ENCODE data around the gene CNTD1. TPM values are rescaled to one million over a fixed set of nuclear protein-coding genes. Genes with fewer than 3 reads are reported as not detected.
"Not testable (repeated sequence)": the region's sequence is repeated elsewhere in the genome, so short reads cannot be mapped to it uniquely, and the experiment has no call there.

The CNTD1 gene
- polyA plus RNA-seq, 3 donors: 0.20 to 1.0 (median 0.54) TPM

DNA sequence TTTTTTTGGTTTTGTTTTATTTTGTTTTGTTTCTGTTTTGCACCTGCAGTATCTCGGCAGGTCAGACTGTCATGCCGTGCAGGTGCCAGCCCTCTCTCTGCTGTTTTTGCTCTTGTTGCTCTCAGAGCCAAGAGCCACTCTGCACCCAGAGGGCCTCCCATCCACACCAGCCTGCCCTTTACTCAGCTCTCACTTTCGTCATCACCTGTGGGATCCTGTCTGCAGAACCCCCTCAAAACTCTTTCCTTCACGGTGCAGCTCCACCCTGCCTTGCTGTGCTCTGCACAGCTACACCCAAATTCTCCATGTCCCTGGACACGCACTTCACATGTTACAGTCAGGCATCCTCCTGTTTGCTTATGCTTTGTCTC is 54.9 kb downstream of the CNTD1 start:
- no peak overlapping the region for H3K27ac ChIP-seq (ENCODE audit: low read depth, low read length)
- 53 to 80% (median 60%) methylated on average over 5 of the region's 5 CpGs for WGBS, 3 donors

DNA sequence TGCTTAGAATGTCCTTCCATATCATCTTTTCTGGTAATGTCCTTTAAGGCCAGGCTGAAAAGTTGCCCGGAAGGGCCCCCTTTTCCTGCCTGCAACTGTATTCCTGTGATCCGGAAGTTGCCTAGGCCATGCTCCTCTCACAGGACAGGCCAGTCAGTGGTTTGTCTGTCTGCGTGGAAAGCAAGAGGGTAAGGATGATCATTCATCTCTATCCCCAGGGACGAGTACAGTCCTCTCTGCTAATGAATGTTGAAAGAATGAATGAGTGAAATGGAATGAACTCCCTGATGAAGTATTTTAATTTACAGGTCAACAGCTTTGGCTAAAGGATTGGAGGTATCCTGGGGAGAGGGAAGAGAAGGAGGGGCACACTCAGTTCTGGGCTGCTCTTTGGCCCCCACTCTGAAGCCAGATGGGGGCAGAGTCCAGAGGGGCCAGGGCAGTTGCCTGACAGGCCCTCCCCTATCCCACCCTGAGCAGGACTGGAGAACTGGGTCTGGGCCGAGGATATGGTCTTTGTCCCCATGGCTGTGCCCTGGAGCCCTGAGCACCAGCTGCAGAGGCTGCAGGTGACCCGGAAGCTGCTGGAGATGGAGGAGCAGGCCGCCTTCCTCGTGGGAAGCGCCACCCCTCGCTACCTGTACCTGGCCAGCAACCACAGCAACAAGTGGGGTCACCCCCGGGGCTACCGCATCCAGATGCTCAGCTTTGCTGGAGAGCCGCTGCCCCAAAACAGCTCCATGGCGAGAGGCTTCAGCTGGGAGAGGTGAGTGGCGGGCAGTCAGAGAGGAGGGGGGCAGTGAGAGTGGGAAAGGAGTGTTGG is 55.5 kb downstream of the CNTD1 start:
- no peak overlapping the region for H3K27ac ChIP-seq (ENCODE audit: low read depth, low read length)
- WGBS, 3 donors: 68 to 80% (median 71%) methylated on average over 15 of the region's 15 CpGs

DNA sequence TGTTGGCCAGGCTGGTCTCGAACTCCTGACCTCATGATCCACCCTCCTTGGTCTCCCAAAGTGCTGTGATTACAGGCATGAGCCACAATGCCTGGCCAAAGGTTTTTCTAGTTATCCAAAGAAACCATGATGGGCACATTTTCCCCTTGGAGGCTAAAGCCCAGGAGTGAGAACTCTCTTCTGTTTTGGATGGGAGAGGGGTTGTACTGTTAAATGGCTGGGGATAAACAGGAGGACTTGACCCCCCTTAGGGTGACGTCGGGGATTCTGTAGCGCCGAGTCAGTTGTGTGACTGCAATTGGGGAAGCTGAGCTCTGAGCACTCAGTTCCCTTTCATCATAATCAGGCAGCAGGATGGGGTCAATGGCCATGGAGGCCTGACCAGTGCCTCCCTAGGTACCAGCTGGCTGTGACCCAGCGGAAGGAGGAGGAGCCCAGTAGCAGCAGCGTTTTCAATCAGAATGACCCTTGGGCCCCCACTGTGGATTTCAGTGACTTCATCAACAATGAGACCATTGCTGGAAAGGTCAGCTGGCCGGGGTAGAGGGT is 56.5 kb downstream of the CNTD1 start:
- WGBS, 3 donors: 48 to 73% (median 58%) methylated on average over 8 of the region's 8 CpGs
- H3K27ac ChIP-seq (ENCODE audit: low read depth, low read length): no peak overlapping the region

DNA sequence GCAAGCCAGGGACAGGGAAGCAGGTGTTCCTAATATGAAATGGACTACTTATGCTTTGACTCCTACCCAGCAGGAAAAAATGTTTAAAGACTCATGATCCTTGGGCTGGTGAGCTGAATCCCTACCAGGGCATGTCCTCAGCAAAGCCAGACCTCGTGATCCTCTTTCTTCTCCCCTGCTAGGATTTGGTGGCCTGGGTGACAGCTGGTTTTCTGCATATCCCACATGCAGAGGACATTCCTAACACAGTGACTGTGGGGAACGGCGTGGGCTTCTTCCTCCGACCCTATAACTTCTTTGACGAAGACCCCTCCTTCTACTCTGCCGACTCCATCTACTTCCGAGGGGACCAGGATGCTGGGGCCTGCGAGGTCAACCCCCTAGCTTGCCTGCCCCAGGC is 57.4 kb downstream of the CNTD1 start:
- 80 to 88% (median 82%) methylated on average over 7 to 8 of the region's 8 CpGs for WGBS, 3 donors
- H3K27ac ChIP-seq (ENCODE audit: low read depth, low read length): not testable (repeated sequence)

DNA sequence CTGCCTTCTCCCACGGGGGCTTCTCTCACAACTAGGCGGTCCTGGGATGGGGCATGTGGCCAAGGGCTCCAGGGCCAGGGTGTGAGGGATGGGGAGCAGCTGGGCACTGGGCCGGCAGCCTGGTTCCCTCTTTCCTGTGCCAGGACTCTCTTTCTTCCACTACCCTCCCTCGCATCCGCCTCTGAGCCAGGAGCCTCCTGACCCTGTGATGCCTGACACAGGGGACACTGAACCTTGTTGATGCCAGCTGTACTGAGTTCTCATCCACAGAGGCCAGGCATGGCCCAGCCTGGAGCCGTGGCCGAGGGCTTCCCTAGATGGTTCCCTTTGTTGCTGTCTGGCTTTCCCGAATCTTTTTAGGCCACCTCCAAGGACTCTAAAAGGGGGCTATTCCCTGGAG is 57.9 kb downstream of the CNTD1 start:
- not testable (repeated sequence) for H3K27ac ChIP-seq (ENCODE audit: low read depth, low read length)
- WGBS, 3 donors: 62 to 86% (median 78%) methylated on average over 6 of the region's 8 CpGs

DNA sequence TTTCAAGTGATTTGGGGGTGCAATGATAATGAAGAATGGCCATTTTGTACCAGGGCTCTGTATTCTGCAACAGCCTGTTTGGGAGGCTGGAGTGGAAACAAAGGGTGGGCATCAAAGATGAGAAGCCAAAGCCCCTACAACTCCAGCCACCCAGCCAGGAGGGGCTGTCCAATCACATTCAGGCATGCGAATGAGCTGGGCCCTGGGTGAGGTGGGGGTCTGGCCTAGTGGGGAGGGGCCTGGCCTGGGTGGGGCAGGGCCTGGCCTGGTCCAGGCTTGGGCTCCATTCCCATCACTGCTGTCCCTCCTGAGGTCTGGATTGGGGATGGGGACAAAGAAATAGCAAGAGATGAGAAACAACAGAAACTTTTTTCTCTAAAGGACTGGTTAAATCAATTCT is 58.7 kb downstream of the CNTD1 start:
- WGBS, 3 donors: 89 to 100% (median 100%) methylated on average over 1 of the region's 1 CpG
- H3K27ac ChIP-seq (ENCODE audit: low read depth, low read length): no peak overlapping the region

Other genes starting within 250 kb of the CNTD1 start
- 10 to 100 TPM in 1 of 3 donors, 1 to 10 TPM in 2; 5.2 to 13.9 (median 5.5) TPM for gene HSD17B1, start 245.9 kb upstream of the CNTD1 start, polyA plus RNA-seq
- gene COASY, start 236.7 kb upstream of the CNTD1 start, polyA plus RNA-seq: 10 to 100 TPM; 53.3 to 71.0 (median 59.7) TPM
- 10 to 100 TPM; 38.7 to 71.3 (median 48.9) TPM for gene MLX, start 231.8 kb upstream of the CNTD1 start, polyA plus RNA-seq
- 1 to 10 TPM; 3.5 to 7.1 (median 4.5) TPM for gene PSMC3IP, start 221.1 kb upstream of the CNTD1 start, polyA plus RNA-seq
- 10 to 100 TPM; 13.6 to 28.8 (median 20.7) TPM for gene RETREG3, start 189.5 kb upstream of the CNTD1 start, polyA plus RNA-seq
- 10 to 100 TPM; 28.6 to 51.8 (median 36.6) TPM for gene TUBG1, start 189.2 kb upstream of the CNTD1 start, polyA plus RNA-seq
- 10 to 100 TPM; 13.9 to 62.7 (median 24.0) TPM for gene TUBG2, start 139.6 kb upstream of the CNTD1 start, polyA plus RNA-seq
- gene PLEKHH3, start 121.9 kb upstream of the CNTD1 start, polyA plus RNA-seq: 10 to 100 TPM; 30.4 to 67.4 (median 30.9) TPM
- 1 to 10 TPM; 1.3 to 2.6 (median 1.3) TPM for gene CCR10, start 117.0 kb upstream of the CNTD1 start, polyA plus RNA-seq
- gene CNTNAP1, start 116.3 kb upstream of the CNTD1 start, polyA plus RNA-seq: 1 to 10 TPM; 5.9 to 8.3 (median 7.0) TPM
- gene EZH1, start 53.8 kb upstream of the CNTD1 start, polyA plus RNA-seq: 10 to 100 TPM; 16.1 to 27.5 (median 25.9) TPM
- gene RAMP2, start 37.6 kb upstream of the CNTD1 start, polyA plus RNA-seq: 100 to 1,000 TPM in 2 of 3 donors, 10 to 100 TPM in 1; 12.9 to 178 (median 156) TPM
- gene VPS25, start 25.4 kb upstream of the CNTD1 start, polyA plus RNA-seq: 10 to 100 TPM; 52.3 to 64.8 (median 61.2) TPM
- gene WNK4, start 18.3 kb upstream of the CNTD1 start, polyA plus RNA-seq: under 1 TPM; 0.45 to 0.54 (median 0.46) TPM
- 100 to 1,000 TPM; 110 to 134 (median 120) TPM for gene COA3, start 157 bp upstream of the CNTD1 start, polyA plus RNA-seq
- 10 to 100 TPM; 36.5 to 69.7 (median 66.2) TPM for gene BECN1, start 25.4 kb downstream of the CNTD1 start, polyA plus RNA-seq
- gene PSME3, start 34.5 kb downstream of the CNTD1 start, polyA plus RNA-seq: 10 to 100 TPM; 33.4 to 84.8 (median 60.7) TPM
- gene AOC2, start 45.7 kb downstream of the CNTD1 start, polyA plus RNA-seq: 1 to 10 TPM; 2.0 to 8.9 (median 3.1) TPM
- gene AOC3, start 52.3 kb downstream of the CNTD1 start, polyA plus RNA-seq: 100 to 1,000 TPM in 2 of 3 donors, 10 to 100 TPM in 1; 59.7 to 515 (median 182) TPM
- gene G6PC1, start 101.9 kb downstream of the CNTD1 start, polyA plus RNA-seq: under 1 TPM in 2 of 3 donors, not detected in 1; 0.03 to 0.11 TPM
- 10 to 100 TPM; 32.9 to 39.9 (median 37.6) TPM for gene AARSD1, start 165.6 kb downstream of the CNTD1 start, polyA plus RNA-seq
- 1 to 10 TPM in 1 of 3 donors, under 1 TPM in 2; 0.19 to 3.9 (median 0.40) TPM for gene PTGES3L, start 181.2 kb downstream of the CNTD1 start, polyA plus RNA-seq
- 1 to 10 TPM; 4.3 to 5.6 (median 4.6) TPM for gene RUNDC1, start 181.7 kb downstream of the CNTD1 start, polyA plus RNA-seq
- gene RPL27, start 199.6 kb downstream of the CNTD1 start, polyA plus RNA-seq: 1,000 to 10,000 TPM; 1,783 to 4,377 (median 3,127) TPM
- 10 to 100 TPM; 11.4 to 56.8 (median 34.1) TPM for gene IFI35, start 207.9 kb downstream of the CNTD1 start, polyA plus RNA-seq
- gene VAT1, start 223.5 kb downstream of the CNTD1 start, polyA plus RNA-seq: 100 to 1,000 TPM in 2 of 3 donors, 10 to 100 TPM in 1; 50.8 to 200 (median 118) TPM
- 1 to 10 TPM in 1 of 3 donors, under 1 TPM in 2; 0.22 to 1.8 (median 0.28) TPM for gene RND2, start 226.4 kb downstream of the CNTD1 start, polyA plus RNA-seq